WTC11 (cell line): ENCODE measurements around the gene PTPRN2. TPM values are rescaled to one million over a fixed set of nuclear protein-coding genes. Genes with fewer than 3 reads are reported as not detected.

ENCODE experiments used
- ATAC-seq: fragments of 200-7000 bp; cut with Tn5 transposase; 2 replicates; pipeline ENCODE4 v1.10.0; 2021; ENCODE audit warnings: mild to moderate bottlenecking, moderate library complexity
- CTCF ChIA-PET: fragments of 300-600 bp; sonication (Branson Sonifier 250); formaldehyde crosslinking; loops from one replicate; lab custom pipeline; 2021; ENCODE audit warnings: antibody characterized with exemption; lab: Charles Lee
- POLR2A ChIA-PET: fragments of 350-600 bp; sonication (Branson Sonifier 250); formaldehyde crosslinking; loops from one replicate; lab custom pipeline; 2021; ENCODE audit warnings: antibody characterized with exemption; lab: Charles Lee
- DNase-seq: peaks from one replicate; pipeline ENCODE4 v3.0.0; 2021; ENCODE audit warnings: low spot score
- H3K27ac Mint-ChIP-seq: 2 replicates; pipeline ENCODE4 v1.8.0; 2021; ENCODE audit warnings: mixed read lengths
- H3K27me3 Mint-ChIP-seq: 2 replicates; pipeline ENCODE4 v1.8.0; 2021; ENCODE audit warnings: low read depth, mild to moderate bottlenecking, moderate library complexity, mixed read lengths
- H3K36me3 Mint-ChIP-seq: 2 replicates; pipeline ENCODE4 v1.8.0; 2021; ENCODE audit warnings: mixed read lengths
- H3K4me1 Mint-ChIP-seq: 2 replicates; pipeline ENCODE4 v1.8.0; 2022; ENCODE audit warnings: mixed read lengths
- H3K4me3 Mint-ChIP-seq: 2 replicates; pipeline ENCODE4 v1.8.0; 2021; ENCODE audit warnings: mild to moderate bottlenecking, moderate library complexity, mixed read lengths
- H3K9me3 Mint-ChIP-seq: 2 replicates; pipeline ENCODE4 v1.8.0; 2021; ENCODE audit warnings: mixed read lengths
- CBFB ChIP-seq: sonication (generic); formaldehyde crosslinking; IDR thresholded peaks from 2 replicates; pipeline ENCODE4 v1.8.1; 2022; ENCODE audit warnings: mild to moderate bottlenecking, low read depth, missing genetic modification reagents
- CTCF ChIP-seq: fragments of 200-600 bp; IDR thresholded peaks from 2 replicates; pipeline ENCODE4 v1.8.0; 2022; ENCODE audit warnings: antibody characterized with exemption
- ETV6 ChIP-seq: sonication (generic); formaldehyde crosslinking; IDR thresholded peaks from 2 replicates; pipeline ENCODE4 v1.8.1; 2022; ENCODE audit warnings: mild to moderate bottlenecking, missing genetic modification reagents
- FOXK1 ChIP-seq: sonication (generic); formaldehyde crosslinking; IDR thresholded peaks from 2 replicates; pipeline ENCODE4 v1.8.0; 2022; ENCODE audit warnings: mild to moderate bottlenecking, moderate library complexity, missing genetic modification reagents
- FOXP1 ChIP-seq: sonication (generic); formaldehyde crosslinking; IDR thresholded peaks from 2 replicates; pipeline ENCODE4 v1.8.0; 2022; ENCODE audit warnings: missing genetic modification reagents, mild to moderate bottlenecking, moderate library complexity, borderline replicate concordance
- GTF2I ChIP-seq: fragments of 250-450 bp; sonication (Bioruptor Pico); conservative IDR thresholded peaks from 2 replicates; pipeline ENCODE4 v1.4.0; 2021; ENCODE audit warnings: mild to moderate bottlenecking
- JAZF1 ChIP-seq: fragments of 250-450 bp; sonication (Bioruptor Pico); IDR thresholded peaks from 2 replicates; pipeline ENCODE4 v1.9.0; 2021; ENCODE audit warnings: moderate library complexity, mild to moderate bottlenecking, inconsistent platforms
- JUN ChIP-seq: sonication (generic); formaldehyde crosslinking; IDR thresholded peaks from 2 replicates; pipeline ENCODE4 v1.8.0; 2023; ENCODE audit warnings: mild to moderate bottlenecking, missing genetic modification reagents
- MLX ChIP-seq: sonication (generic); formaldehyde crosslinking; IDR thresholded peaks from 2 replicates; pipeline ENCODE4 v1.8.1; 2023; ENCODE audit warnings: mild to moderate bottlenecking, missing genetic modification reagents, moderate library complexity
- MXD4 ChIP-seq: fragments of 250-450 bp; sonication (Bioruptor Pico); IDR thresholded peaks from 2 replicates; pipeline ENCODE4 v1.8.0; 2021; ENCODE audit warnings: mild to moderate bottlenecking, moderate library complexity, borderline replicate concordance
- NR1H2 ChIP-seq: sonication (generic); formaldehyde crosslinking; IDR thresholded peaks from 2 replicates; pipeline ENCODE4 v1.9.0; 2021; ENCODE audit warnings: mild to moderate bottlenecking, moderate library complexity, missing genetic modification reagents
- RORB ChIP-seq: fragments of 250-450 bp; sonication (Bioruptor Pico); IDR thresholded peaks from 2 replicates; pipeline ENCODE4 v1.9.0; 2021; ENCODE audit warnings: mild to moderate bottlenecking
- ZNF232 ChIP-seq: sonication (generic); formaldehyde crosslinking; IDR thresholded peaks from 2 replicates; pipeline ENCODE4 v1.8.0; 2022; ENCODE audit warnings: mild to moderate bottlenecking, missing genetic modification reagents
- ZNF671 ChIP-seq: fragments of 250-450 bp; sonication (Bioruptor Pico); IDR thresholded peaks from 2 replicates; pipeline ENCODE4 v1.8.0; 2021; ENCODE audit warnings: mild to moderate bottlenecking
- total RNA-seq: library from RNA; stranded (reverse); gene quantifications from 3 replicates; pipeline ENCODE4 v1.2.3, GENCODE V29; 2021
- TF ChIP-seq, protein P1 (sequence below): fragments of 250-450 bp; sonication (Bioruptor Pico); conservative IDR thresholded peaks from 2 replicates; pipeline ENCODE4 v1.9.0; 2021; ENCODE audit warnings: mild to moderate bottlenecking
- TF ChIP-seq, protein P2 (sequence below): sonication (generic); formaldehyde crosslinking; IDR thresholded peaks from 2 replicates; pipeline ENCODE4 v1.8.1; 2022; ENCODE audit warnings: missing genetic modification reagents, borderline replicate concordance
- TF ChIP-seq, protein P3 (sequence below): fragments of 250-450 bp; sonication (Bioruptor Pico); IDR thresholded peaks from 2 replicates; pipeline ENCODE4 v1.8.0; 2021; ENCODE audit warnings: mild to moderate bottlenecking
- TF ChIP-seq, protein P4 (sequence below): sonication (generic); formaldehyde crosslinking; IDR thresholded peaks from 2 replicates; pipeline ENCODE4 v1.8.1; 2023; ENCODE audit warnings: mild to moderate bottlenecking, missing genetic modification reagents, borderline replicate concordance

The PTPRN2 gene
- total RNA-seq, 1 experiment from 2014 or later, result 4.7 TPM

DNA sequence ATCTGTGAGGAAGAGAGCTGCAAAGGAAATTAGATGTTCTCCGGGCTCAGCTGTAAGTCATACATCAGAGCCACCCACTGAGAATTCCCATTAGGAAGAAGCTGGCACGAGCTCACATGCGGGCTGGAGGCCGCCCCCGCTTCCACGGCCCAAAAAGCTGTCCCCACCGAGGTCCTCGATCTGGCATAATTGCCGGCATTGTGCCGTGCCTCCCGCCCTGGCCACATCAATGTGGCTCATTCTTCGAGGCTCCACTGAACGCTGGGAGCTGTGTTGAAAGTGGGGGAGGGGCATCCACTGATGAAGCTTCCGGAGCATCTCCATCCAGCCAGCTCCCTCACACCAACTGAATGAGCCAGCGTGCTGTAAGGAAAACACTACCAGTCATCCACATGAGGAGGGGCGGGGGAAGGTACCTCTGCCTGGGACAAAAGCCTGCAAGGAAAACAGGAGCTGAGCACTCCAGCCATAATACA, 173.1 kb downstream of the PTPRN2 start:
- no peak for ATAC-seq
- no peak for DNase-seq
- Mint-ChIP-seq H3K9me3 (peaks cover 36% of the 10 kb centered on the region), H3K36me3 (peaks cover 15% of the 10 kb centered on the region), H3K27ac (no peak overlapping the region), H3K27me3 (no peaks in the 10 kb centered on the region), H3K4me1 (peaks cover 9% of the 10 kb centered on the region), H3K4me3 (no peak overlapping the region)
- ChIA-PET POLR2A (no interaction called here), CTCF (interaction anchor here (0.6 to 3.1 kb wide), 16 partner anchors 9 to 233 kb away, joined by 3 to 13 read pairs (median 4); no protein-coding TSS in a partner anchor)
- TF ChIP-seq MLX (CRISPR knock-in tag) (no peak), ZNF232 (no peak), RORB (CRISPR knock-in tag) (no peak), CTCF (no peak), ZNF671 (CRISPR knock-in tag) (no peak), JAZF1 (no peak), CBFB (CRISPR knock-in tag) (no peak), ETV6 (CRISPR knock-in tag) (no peak), NR1H2 (CRISPR knock-in tag) (no peak), MXD4 (CRISPR knock-in tag) (no peak), FOXK1 (CRISPR knock-in tag) (no peak), JUN (CRISPR knock-in tag) (no peak), GTF2I (CRISPR knock-in tag) (no peak), FOXP1 (CRISPR knock-in tag) (no peak)
- TF ChIP-seq, protein P1, sequence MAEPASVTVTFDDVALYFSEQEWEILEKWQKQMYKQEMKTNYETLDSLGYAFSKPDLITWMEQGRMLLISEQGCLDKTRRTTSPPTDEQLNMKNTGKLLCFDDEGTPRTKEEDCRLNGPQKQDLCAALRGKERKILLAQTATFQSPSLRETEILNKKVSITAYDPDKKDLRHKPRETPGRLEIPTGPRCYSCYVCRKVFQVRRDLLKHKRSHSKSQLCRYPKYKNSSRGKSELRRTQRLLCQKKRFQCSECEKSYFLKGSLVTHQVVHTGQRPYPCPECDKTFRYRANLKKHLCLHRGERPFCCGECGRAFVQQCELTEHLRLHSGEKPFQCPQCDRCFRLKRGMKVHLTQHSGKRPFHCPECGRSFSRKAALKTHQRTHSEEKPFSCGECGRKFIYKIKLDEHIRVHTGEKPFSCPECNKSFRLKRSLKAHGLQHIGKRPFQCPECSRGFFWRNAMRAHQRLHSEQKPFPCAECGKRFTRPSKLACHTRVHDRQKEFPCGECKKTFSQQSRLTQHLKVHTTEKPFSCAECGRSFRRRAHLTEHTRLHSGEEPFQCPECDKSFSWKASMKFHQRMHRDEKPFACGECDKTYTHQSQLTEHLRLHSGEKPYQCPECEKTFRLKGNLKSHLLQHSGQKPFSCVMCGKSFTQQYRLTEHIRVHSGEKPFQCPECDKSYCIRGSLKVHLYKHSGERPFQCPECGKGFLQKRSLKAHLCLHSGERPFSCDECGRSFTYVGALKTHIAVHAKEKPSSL (CRISPR knock-in tag), result no peak
- TF ChIP-seq, protein P2, sequence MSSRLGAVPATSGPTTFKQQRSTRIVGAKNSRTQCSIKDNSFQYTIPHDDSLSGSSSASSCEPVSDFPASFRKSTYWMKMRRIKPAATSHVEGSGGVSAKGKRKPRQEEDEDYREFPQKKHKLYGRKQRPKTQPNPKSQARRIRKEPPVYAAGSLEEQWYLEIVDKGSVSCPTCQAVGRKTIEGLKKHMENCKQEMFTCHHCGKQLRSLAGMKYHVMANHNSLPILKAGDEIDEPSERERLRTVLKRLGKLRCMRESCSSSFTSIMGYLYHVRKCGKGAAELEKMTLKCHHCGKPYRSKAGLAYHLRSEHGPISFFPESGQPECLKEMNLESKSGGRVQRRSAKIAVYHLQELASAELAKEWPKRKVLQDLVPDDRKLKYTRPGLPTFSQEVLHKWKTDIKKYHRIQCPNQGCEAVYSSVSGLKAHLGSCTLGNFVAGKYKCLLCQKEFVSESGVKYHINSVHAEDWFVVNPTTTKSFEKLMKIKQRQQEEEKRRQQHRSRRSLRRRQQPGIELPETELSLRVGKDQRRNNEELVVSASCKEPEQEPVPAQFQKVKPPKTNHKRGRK (CRISPR knock-in tag), result no peak
- TF ChIP-seq, protein P3, sequence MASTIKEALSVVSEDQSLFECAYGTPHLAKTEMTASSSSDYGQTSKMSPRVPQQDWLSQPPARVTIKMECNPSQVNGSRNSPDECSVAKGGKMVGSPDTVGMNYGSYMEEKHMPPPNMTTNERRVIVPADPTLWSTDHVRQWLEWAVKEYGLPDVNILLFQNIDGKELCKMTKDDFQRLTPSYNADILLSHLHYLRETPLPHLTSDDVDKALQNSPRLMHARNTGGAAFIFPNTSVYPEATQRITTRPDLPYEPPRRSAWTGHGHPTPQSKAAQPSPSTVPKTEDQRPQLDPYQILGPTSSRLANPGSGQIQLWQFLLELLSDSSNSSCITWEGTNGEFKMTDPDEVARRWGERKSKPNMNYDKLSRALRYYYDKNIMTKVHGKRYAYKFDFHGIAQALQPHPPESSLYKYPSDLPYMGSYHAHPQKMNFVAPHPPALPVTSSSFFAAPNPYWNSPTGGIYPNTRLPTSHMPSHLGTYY (CRISPR knock-in tag), result no peak
- TF ChIP-seq, protein P4, sequence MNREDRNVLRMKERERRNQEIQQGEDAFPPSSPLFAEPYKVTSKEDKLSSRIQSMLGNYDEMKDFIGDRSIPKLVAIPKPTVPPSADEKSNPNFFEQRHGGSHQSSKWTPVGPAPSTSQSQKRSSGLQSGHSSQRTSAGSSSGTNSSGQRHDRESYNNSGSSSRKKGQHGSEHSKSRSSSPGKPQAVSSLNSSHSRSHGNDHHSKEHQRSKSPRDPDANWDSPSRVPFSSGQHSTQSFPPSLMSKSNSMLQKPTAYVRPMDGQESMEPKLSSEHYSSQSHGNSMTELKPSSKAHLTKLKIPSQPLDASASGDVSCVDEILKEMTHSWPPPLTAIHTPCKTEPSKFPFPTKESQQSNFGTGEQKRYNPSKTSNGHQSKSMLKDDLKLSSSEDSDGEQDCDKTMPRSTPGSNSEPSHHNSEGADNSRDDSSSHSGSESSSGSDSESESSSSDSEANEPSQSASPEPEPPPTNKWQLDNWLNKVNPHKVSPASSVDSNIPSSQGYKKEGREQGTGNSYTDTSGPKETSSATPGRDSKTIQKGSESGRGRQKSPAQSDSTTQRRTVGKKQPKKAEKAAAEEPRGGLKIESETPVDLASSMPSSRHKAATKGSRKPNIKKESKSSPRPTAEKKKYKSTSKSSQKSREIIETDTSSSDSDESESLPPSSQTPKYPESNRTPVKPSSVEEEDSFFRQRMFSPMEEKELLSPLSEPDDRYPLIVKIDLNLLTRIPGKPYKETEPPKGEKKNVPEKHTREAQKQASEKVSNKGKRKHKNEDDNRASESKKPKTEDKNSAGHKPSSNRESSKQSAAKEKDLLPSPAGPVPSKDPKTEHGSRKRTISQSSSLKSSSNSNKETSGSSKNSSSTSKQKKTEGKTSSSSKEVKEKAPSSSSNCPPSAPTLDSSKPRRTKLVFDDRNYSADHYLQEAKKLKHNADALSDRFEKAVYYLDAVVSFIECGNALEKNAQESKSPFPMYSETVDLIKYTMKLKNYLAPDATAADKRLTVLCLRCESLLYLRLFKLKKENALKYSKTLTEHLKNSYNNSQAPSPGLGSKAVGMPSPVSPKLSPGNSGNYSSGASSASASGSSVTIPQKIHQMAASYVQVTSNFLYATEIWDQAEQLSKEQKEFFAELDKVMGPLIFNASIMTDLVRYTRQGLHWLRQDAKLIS (CRISPR knock-in tag), result no peak
